K562 (cell line): Measurements from ENCODE around the gene TGM5. TPM values are rescaled to one million over a fixed set of nuclear protein-coding genes. Genes with fewer than 3 reads are reported as not detected.

ENCODE experiments used
- LCOR ChIP-seq: sonication (generic); formaldehyde crosslinking; IDR thresholded peaks from 2 replicates; pipeline ENCODE4 v1.8.0; 2022; ENCODE audit warnings: mild to moderate bottlenecking, missing genetic modification reagents
- MED1 ChIP-seq: sonication (generic); formaldehyde crosslinking; IDR thresholded peaks from 2 replicates; pipeline ENCODE4 v1.8.1; 2023; ENCODE audit warnings: missing genetic modification reagents, borderline replicate concordance
- MTA1 ChIP-seq: fragments of 450-650 bp; IDR thresholded peaks from 2 replicates; pipeline ENCODE4 v1.6.1; 2017; ENCODE audit warnings: borderline replicate concordance
- NFIX ChIP-seq: fragments of 250-450 bp; sonication (Bioruptor Pico); IDR thresholded peaks from 2 replicates; pipeline ENCODE4 v1.4.0; 2020; ENCODE audit warnings: low read depth, mild to moderate bottlenecking, moderate library complexity
- PHF21A ChIP-seq: fragments of 450-650 bp; IDR thresholded peaks from 2 replicates; pipeline ENCODE4 v1.6.1; 2017; ENCODE audit warnings: low read depth, borderline replicate concordance
- PHF8 ChIP-seq: fragments of 200-600 bp; sonication (generic); IDR thresholded peaks from 2 replicates; pipeline ENCODE4 v1.6.1; 2012; ENCODE audit warnings: mixed run types, mild to moderate bottlenecking, inconsistent platforms, low read length, moderate library complexity, borderline replicate concordance
- RBM14 ChIP-seq: fragments of 200-400 bp; formaldehyde crosslinking; IDR thresholded peaks from 2 replicates; pipeline ENCODE4 v1.6.1; 2018; ENCODE audit warnings: low read depth, mild to moderate bottlenecking, low read length, moderate library complexity, borderline replicate concordance; ENCODE audit not compliant: insufficient read depth
- RCOR1 ChIP-seq, 2 experiments: IDR thresholded peaks; 2 replicates each; pipeline ENCODE4 v1.6.1; 2012; ENCODE audit warnings: low read depth in 2 of 2, low read length in 2 of 2, borderline replicate concordance in 1 of 2, improper control_type of control experiment in 1 of 2
- SIRT6 ChIP-seq: IDR thresholded peaks from one replicate; pipeline ENCODE4 v1.6.1; 2012; ENCODE audit warnings: low read depth, mild to moderate bottlenecking, control low read depth, inconsistent platforms, low read length, moderate library complexity
- SMARCA4 ChIP-seq: fragments of 450-650 bp; IDR thresholded peaks from 2 replicates; pipeline ENCODE4 v1.6.1; 2016
- ZKSCAN8 ChIP-seq: fragments of 200-800 bp; sonication (Bioruptor generic); IDR thresholded peaks from 2 replicates; pipeline ENCODE4 v1.6.1; 2016; ENCODE audit warnings: missing genetic modification characterization, missing compliant biosample characterization
- ZNF253 ChIP-seq: fragments of 250-450 bp; sonication (Bioruptor Pico); conservative IDR thresholded peaks from 2 replicates; pipeline ENCODE4 v1.6.1; 2021; ENCODE audit warnings: mild to moderate bottlenecking
- ZNF444 ChIP-seq: fragments of 250-450 bp; sonication (Bioruptor Pico); IDR thresholded peaks from 2 replicates; pipeline ENCODE4 v1.4.0; 2020; ENCODE audit warnings: mild to moderate bottlenecking, moderate library complexity
- polyA plus RNA-seq, 8 experiments: library from polyadenylated mRNA; depleted of rRNA in 4 of 8; stranded (reverse) in 5 of 8; unstranded in 3 of 8; fragments of >200 nt; fragmentation: Nextera tagmentation in 2 of 8; fragmentation: Illumina TruSeq in 1 of 8; extraction: Ambion mirVana in 2 of 8; extraction: Trizol in 1 of 8; gene quantifications; 2 replicates each; pipeline versions ENCODE4 v1.2.1 to v1.2.3, GENCODE V29; 2011 to 2014; ENCODE audit warnings: inconsistent platforms in 1 of 8, missing spikeins in 1 of 8
- total RNA-seq, 7 experiments: library from RNA; depleted of rRNA in 6 of 7; stranded (reverse); fragments of >200 nt in 6 of 7; fragmentation: Illumina TruSeq in 2 of 7; extraction: Trizol in 2 of 7; gene quantifications; 2 replicates each; pipeline versions ENCODE4 v1.2.1 to v1.2.3, GENCODE V29; 2011 to 2021; ENCODE audit warnings: low replicate concordance in 1 of 7
- TF ChIP-seq, protein P1 (sequence below): fragments of 450-650 bp; formaldehyde crosslinking; IDR thresholded peaks from 2 replicates; pipeline ENCODE4 v1.4.0; 2022; ENCODE audit warnings: mild to moderate bottlenecking, moderate library complexity
- TF ChIP-seq, protein P2 (sequence below): fragments of 200-800 bp; sonication (Bioruptor generic); IDR thresholded peaks from 2 replicates; pipeline ENCODE4 v1.6.1; 2017; ENCODE audit warnings: missing genetic modification characterization, missing compliant biosample characterization
- TF ChIP-seq, protein P3 (sequence below): sonication (generic); formaldehyde crosslinking; IDR thresholded peaks from 2 replicates; pipeline ENCODE4 v1.8.0; 2022; ENCODE audit warnings: mild to moderate bottlenecking, missing genetic modification reagents
- TF ChIP-seq, protein P4 (sequence below): fragments of 250-450 bp; sonication (Bioruptor Pico); IDR thresholded peaks from 2 replicates; pipeline ENCODE4 v1.8.0; 2021; ENCODE audit warnings: mild to moderate bottlenecking, moderate library complexity
- TF ChIP-seq, protein P5 (sequence below): fragments of 450-650 bp; formaldehyde crosslinking; IDR thresholded peaks from 2 replicates; pipeline ENCODE4 v1.4.0; 2020; ENCODE audit warnings: mild to moderate bottlenecking

TGM5 gene
- total and polyA plus RNA-seq, 9 of the 15 experiments (the other 6 are each of a cell fraction or from before 2014, with no cell fraction given), result 0.03 to 0.10 (median 0.07) TPM; not detected in 6

DNA sequence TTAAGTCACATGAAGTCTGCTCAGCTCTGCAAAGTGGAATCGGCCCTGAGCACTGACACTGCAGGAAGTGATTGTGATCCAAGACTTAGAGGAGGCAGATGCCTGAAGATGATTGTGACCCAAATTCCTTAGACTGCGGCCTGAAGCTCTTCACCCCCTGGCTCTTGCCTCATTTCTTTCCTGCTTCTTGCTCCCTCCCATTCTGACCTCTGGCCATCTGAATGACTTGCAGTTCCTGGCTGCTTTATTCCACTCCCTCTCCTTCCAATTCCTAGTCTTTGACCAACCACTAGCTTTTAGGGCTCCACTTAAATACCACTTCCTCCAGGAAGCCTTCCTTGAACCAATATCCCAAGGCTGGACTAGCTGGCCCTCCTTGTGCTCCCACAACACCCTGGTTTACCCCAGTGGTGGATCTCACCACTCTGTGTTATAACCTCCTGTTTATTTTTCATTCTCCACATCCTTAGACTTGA, 36.0 kb downstream of the TGM5 start (continued):
- TF ChIP-seq, protein P1, sequence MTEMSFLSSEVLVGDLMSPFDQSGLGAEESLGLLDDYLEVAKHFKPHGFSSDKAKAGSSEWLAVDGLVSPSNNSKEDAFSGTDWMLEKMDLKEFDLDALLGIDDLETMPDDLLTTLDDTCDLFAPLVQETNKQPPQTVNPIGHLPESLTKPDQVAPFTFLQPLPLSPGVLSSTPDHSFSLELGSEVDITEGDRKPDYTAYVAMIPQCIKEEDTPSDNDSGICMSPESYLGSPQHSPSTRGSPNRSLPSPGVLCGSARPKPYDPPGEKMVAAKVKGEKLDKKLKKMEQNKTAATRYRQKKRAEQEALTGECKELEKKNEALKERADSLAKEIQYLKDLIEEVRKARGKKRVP (CRISPR knock-in tag), result no peak
- peak; percentile 86 for TF ChIP-seq SMARCA4
- no peak for TF ChIP-seq PHF21A
- no peak for TF ChIP-seq ZNF444 (CRISPR knock-in tag)
- TF ChIP-seq, protein P2, sequence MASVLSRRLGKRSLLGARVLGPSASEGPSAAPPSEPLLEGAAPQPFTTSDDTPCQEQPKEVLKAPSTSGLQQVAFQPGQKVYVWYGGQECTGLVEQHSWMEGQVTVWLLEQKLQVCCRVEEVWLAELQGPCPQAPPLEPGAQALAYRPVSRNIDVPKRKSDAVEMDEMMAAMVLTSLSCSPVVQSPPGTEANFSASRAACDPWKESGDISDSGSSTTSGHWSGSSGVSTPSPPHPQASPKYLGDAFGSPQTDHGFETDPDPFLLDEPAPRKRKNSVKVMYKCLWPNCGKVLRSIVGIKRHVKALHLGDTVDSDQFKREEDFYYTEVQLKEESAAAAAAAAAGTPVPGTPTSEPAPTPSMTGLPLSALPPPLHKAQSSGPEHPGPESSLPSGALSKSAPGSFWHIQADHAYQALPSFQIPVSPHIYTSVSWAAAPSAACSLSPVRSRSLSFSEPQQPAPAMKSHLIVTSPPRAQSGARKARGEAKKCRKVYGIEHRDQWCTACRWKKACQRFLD (CRISPR knock-in tag), result no peak
- TF ChIP-seq MED1 (CRISPR knock-in tag), result no peak
- no peak for TF ChIP-seq PHF8
- TF ChIP-seq RBM14, result no peak
- peak in 1 of 2 experiments; percentile 91; a peak in 2 of 4 replicates for TF ChIP-seq RCOR1 (IDR thresholded peaks at IDR 0.05; ENCODE audit: borderline replicate concordance in 1 of 2, low read depth in 2 of 2, low read length in 2 of 2)
- TF ChIP-seq, protein P3, sequence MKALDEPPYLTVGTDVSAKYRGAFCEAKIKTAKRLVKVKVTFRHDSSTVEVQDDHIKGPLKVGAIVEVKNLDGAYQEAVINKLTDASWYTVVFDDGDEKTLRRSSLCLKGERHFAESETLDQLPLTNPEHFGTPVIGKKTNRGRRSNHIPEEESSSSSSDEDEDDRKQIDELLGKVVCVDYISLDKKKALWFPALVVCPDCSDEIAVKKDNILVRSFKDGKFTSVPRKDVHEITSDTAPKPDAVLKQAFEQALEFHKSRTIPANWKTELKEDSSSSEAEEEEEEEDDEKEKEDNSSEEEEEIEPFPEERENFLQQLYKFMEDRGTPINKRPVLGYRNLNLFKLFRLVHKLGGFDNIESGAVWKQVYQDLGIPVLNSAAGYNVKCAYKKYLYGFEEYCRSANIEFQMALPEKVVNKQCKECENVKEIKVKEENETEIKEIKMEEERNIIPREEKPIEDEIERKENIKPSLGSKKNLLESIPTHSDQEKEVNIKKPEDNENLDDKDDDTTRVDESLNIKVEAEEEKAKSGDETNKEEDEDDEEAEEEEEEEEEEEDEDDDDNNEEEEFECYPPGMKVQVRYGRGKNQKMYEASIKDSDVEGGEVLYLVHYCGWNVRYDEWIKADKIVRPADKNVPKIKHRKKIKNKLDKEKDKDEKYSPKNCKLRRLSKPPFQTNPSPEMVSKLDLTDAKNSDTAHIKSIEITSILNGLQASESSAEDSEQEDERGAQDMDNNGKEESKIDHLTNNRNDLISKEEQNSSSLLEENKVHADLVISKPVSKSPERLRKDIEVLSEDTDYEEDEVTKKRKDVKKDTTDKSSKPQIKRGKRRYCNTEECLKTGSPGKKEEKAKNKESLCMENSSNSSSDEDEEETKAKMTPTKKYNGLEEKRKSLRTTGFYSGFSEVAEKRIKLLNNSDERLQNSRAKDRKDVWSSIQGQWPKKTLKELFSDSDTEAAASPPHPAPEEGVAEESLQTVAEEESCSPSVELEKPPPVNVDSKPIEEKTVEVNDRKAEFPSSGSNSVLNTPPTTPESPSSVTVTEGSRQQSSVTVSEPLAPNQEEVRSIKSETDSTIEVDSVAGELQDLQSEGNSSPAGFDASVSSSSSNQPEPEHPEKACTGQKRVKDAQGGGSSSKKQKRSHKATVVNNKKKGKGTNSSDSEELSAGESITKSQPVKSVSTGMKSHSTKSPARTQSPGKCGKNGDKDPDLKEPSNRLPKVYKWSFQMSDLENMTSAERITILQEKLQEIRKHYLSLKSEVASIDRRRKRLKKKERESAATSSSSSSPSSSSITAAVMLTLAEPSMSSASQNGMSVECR (CRISPR knock-in tag), result no peak
- TF ChIP-seq, protein P4, sequence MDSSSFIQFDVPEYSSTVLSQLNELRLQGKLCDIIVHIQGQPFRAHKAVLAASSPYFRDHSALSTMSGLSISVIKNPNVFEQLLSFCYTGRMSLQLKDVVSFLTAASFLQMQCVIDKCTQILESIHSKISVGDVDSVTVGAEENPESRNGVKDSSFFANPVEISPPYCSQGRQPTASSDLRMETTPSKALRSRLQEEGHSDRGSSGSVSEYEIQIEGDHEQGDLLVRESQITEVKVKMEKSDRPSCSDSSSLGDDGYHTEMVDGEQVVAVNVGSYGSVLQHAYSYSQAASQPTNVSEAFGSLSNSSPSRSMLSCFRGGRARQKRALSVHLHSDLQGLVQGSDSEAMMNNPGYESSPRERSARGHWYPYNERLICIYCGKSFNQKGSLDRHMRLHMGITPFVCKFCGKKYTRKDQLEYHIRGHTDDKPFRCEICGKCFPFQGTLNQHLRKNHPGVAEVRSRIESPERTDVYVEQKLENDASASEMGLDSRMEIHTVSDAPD (CRISPR knock-in tag), result no peak
- no peak for TF ChIP-seq NFIX
- peak; percentile 64; the same call in 1 of the 2 replicates for TF ChIP-seq LCOR
- TF ChIP-seq SIRT6, result no peak
- no peak for TF ChIP-seq ZKSCAN8
- TF ChIP-seq ZNF253 (CRISPR knock-in tag), result no peak
- TF ChIP-seq MTA1, result no peak
- TF ChIP-seq, protein P5, sequence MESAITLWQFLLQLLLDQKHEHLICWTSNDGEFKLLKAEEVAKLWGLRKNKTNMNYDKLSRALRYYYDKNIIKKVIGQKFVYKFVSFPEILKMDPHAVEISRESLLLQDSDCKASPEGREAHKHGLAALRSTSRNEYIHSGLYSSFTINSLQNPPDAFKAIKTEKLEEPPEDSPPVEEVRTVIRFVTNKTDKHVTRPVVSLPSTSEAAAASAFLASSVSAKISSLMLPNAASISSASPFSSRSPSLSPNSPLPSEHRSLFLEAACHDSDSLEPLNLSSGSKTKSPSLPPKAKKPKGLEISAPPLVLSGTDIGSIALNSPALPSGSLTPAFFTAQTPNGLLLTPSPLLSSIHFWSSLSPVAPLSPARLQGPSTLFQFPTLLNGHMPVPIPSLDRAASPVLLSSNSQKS (CRISPR knock-in tag), result no peak
